ENCODE results near the gene SERPINB1. TPM values are rescaled to one million over a fixed set of nuclear protein-coding genes. Genes with fewer than 3 reads are reported as not detected.

Gene SERPINB1
- total and polyA plus RNA-seq, 10 of the 15 experiments (the other 5 are each of a cell fraction or from before 2014, with no cell fraction given), result 0.45 to 2.4 (median 0.83) TPM

- SMC1A ChIA-PET (ENCODE audit: uncharacterized antibody, unreplicated experiment), result interaction anchor here (1.5 kb wide), 1 partner anchor 13 kb away, joined by 4 read pairs; no protein-coding TSS in a partner anchor
- WGBS (ENCODE audit: insufficient coverage, insufficient replicate concordance, low lambda C conversion rate, missing lambda C conversion rate), result 39% methylated on average over 7 of the region's 7 CpGs
- ATAC-seq, result no peak
- no peaks in the 10 kb centered on the region for H3K4me1 ChIP-seq (ENCODE audit: control insufficient read depth, insufficient read depth, low read length)
- FAIRE-seq, result no peak
- H3K9ac ChIP-seq (ENCODE audit: control insufficient read depth, insufficient read depth, low read length), result no peak overlapping the region
- intact Hi-C loops (cut with micrococcal nuclease; ENCODE audit: unreplicated experiment), result no loop called here
- CTCF ChIA-PET, result no interaction called here
- no peaks in the 10 kb centered on the region for H3K79me2 ChIP-seq (ENCODE audit: control insufficient read depth, insufficient read depth, low read length)
- no peaks in the 10 kb centered on the region for H3K36me3 ChIP-seq (ENCODE audit: control insufficient read depth in 2 of 2, insufficient read depth in 2 of 2, low read length in 1 of 2)
- H4K20me1 ChIP-seq (ENCODE audit: control insufficient read depth, insufficient read depth), result no peaks in the 10 kb centered on the region
- H3K4me2 ChIP-seq (ENCODE audit: control insufficient read depth, insufficient read depth), result no peak overlapping the region
- no peaks in the 10 kb centered on the region for H3K27me3 ChIP-seq (replicated peaks in 1 of 2; ENCODE audit: control insufficient read depth in 2 of 2, insufficient read depth in 2 of 2, low read length in 1 of 2)
- no TSS peak for BruUV-seq (replicated peaks)
- POLR2A ChIA-PET, result no interaction called here
- DNase-seq (ENCODE audit: low read depth, low spot score), result no peak
- in situ Hi-C loops (cut with MboI), result no loop called here
- no peak overlapping the region for H2AFZ ChIP-seq (ENCODE audit: control insufficient read depth, low read depth, low read length)
- no peak overlapping the region for H3K27ac ChIP-seq (ENCODE audit: control insufficient read depth, insufficient read depth)
- RAD21 ChIA-PET (ENCODE audit: unreplicated experiment), result interaction anchor here (0.8 kb wide), 1 partner anchor 12 kb away, joined by 4 read pairs; no protein-coding TSS in a partner anchor
- TF ChIP-seq IKZF2 (IDR thresholded peaks at IDR 0.05) (no peak), CHD2 (IDR thresholded peaks at IDR 0.05; ENCODE audit: borderline replicate concordance, low read depth, low read length) (no peak), NKRF (conservative IDR thresholded peaks at IDR 0.05) (no peak)
- H3K9me3 ChIP-seq (replicated peaks; ENCODE audit: control insufficient read depth, insufficient read depth, low read length), result no peaks in the 10 kb centered on the region; the same call in 2 of the 3 replicates
- no peak overlapping the region for H3K4me3 ChIP-seq
Measured at GRCh38 chr6:2803731-2804429, 37.8 kb downstream of the SERPINB1 start.

DNA sequence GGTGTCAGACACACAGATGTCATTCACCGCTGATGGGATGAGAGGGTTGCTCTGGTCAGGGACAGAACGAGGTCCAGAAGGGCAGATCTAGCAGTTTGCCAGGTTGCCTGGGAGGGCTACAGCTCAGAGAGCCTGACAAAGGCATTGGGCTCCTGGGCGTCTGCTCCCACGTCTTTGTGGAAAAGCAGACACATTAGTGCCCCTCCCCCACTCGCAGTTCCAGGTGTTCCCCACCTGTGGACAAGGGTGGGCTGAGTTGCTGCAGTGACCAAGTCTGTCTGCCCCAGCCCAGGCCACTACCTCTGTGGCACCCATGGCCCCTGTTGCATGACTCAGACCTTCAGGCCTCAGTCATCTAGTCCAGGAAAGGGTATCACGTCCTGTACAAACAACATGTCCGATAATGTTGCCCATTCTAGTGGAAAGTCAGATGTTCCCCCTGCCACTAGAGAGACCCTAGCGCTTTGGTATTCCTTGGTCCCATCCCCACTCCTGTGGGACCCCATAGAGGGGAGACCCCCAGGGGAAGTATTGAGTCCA, 39.1 kb downstream of the SERPINB1 start:
- Histone ChIP-seq H3K4me2 (ENCODE audit: control insufficient read depth, insufficient read depth) (no peak overlapping the region), H2AFZ (ENCODE audit: control insufficient read depth, low read depth, low read length) (no peak overlapping the region), H3K4me3 (no peak overlapping the region), H4K20me1 (ENCODE audit: control insufficient read depth, insufficient read depth) (no peaks in the 10 kb centered on the region), H3K27me3 (replicated peaks in 1 of 2; ENCODE audit: control insufficient read depth in 2 of 2, insufficient read depth in 2 of 2, low read length in 1 of 2) (no peaks in the 10 kb centered on the region), H3K4me1 (ENCODE audit: control insufficient read depth, insufficient read depth, low read length) (no peaks in the 10 kb centered on the region), H3K9ac (ENCODE audit: control insufficient read depth, insufficient read depth, low read length) (no peak overlapping the region), H3K36me3 (ENCODE audit: control insufficient read depth in 2 of 2, insufficient read depth in 2 of 2, low read length in 1 of 2) (no peaks in the 10 kb centered on the region), H3K79me2 (ENCODE audit: control insufficient read depth, insufficient read depth, low read length) (no peaks in the 10 kb centered on the region), H3K27ac (ENCODE audit: control insufficient read depth, insufficient read depth) (no peak overlapping the region), H3K9me3 (replicated peaks; ENCODE audit: control insufficient read depth, insufficient read depth, low read length) (no peaks in the 10 kb centered on the region; the same call in 2 of the 3 replicates)
- ChIA-PET POLR2A (interaction anchor here (0.6 kb wide), 1 partner anchor 154 kb away, joined by 3 read pairs; no protein-coding TSS in a partner anchor), CTCF (no interaction called here), SMC1A (ENCODE audit: uncharacterized antibody, unreplicated experiment) (no interaction called here), RAD21 (ENCODE audit: unreplicated experiment) (no interaction called here)
- ATAC-seq (no peak), DNase-seq (ENCODE audit: low read depth, low spot score) (no peak), FAIRE-seq (no peak)
- BruUV-seq (replicated peaks), result no TSS peak
- in situ Hi-C loops (cut with MboI), result no loop called here
- WGBS (ENCODE audit: insufficient coverage, insufficient replicate concordance, low lambda C conversion rate, missing lambda C conversion rate), result 56% methylated on average over 8 of the region's 8 CpGs
- intact Hi-C loops (cut with micrococcal nuclease; ENCODE audit: unreplicated experiment), result no loop called here
- TF ChIP-seq CREB1 (IDR thresholded peaks at IDR 0.05; ENCODE audit: low read depth), result no peak
- TF ChIP-seq SUZ12 (IDR thresholded peaks at IDR 0.05; ENCODE audit: unreplicated experiment), result no peak
- no peak for TF ChIP-seq TCF7 (IDR thresholded peaks at IDR 0.05; ENCODE audit: borderline replicate concordance)
- no peak for TF ChIP-seq SKIL (IDR thresholded peaks at IDR 0.05; ENCODE audit: low read depth, poor library complexity, severe bottlenecking)
- TF ChIP-seq PML (IDR thresholded peaks at IDR 0.05; ENCODE audit: low read length), result no peak
- no peak for TF ChIP-seq JUND (IDR thresholded peaks at IDR 0.05; ENCODE audit: low read depth, low read length)
- no peak for TF ChIP-seq GATAD2B (conservative IDR thresholded peaks at IDR 0.05; ENCODE audit: low read depth)
- no peak for TF ChIP-seq NFYB (IDR thresholded peaks at IDR 0.05; ENCODE audit: insufficient read depth, low read depth, low read length)
- no peak for TF ChIP-seq SRF (IDR thresholded peaks at IDR 0.05; ENCODE audit: low read depth in 2 of 2, low read length in 2 of 2)
- no peak for TF ChIP-seq CHD4 (IDR thresholded peaks at IDR 0.05)
